ENCODE results near the gene TRABD2A. TPM values are rescaled to one million over a fixed set of nuclear protein-coding genes. Genes with fewer than 3 reads are reported as not detected.
A peak's percentile ranks its signal among the peaks of the same experiment; 100 is the strongest.

The TRABD2A gene
- total and polyA plus RNA-seq, 2 of the 13 experiments (the other 11 are each of a cell fraction or from before 2014, with no cell fraction given): 0.15 TPM; not detected in 1

DNA sequence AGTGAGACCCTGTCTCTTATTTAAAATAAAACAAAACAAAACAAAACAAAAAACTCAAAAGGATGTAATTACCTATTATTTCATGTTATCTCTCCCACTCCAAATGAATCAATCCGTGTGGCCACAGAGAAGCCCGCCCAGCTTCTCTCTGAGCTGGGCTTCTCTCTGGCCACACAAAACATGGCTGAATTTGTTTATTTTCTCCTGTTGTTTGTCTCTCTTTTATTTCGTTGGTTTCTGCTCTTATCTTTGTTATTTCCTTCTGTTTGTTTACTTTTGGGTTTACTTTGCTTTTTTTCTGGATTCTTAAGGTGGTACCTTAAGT is 1.5 kb upstream of the TRABD2A start:
- DNase-seq (ENCODE audit: low spot score) (no peak), FAIRE-seq (no peak), ATAC-seq (no peak)
- intact Hi-C loops (cut with micrococcal nuclease; ENCODE audit: unreplicated experiment): loop anchor here (1.0 kb wide), 4 partner anchors 42 to 387 kb away; no protein-coding TSS in a partner anchor
- no peaks in the 10 kb centered on the region for H3K36me3 ChIP-seq (replicated peaks in 1 of 2; ENCODE audit: control insufficient read depth in 1 of 2, insufficient read depth in 2 of 2, low read length in 2 of 2)
- no peak overlapping the region for H3K4me2 ChIP-seq (ENCODE audit: low read depth, low read length)
- ChIA-PET CTCF (ENCODE audit: low intra/inter-chr PET ratio, low total read pairs) (interaction anchor here (1.4 to 3.2 kb wide), 5 partner anchors 12 to 389 kb away, joined by 4 to 20 read pairs (median 7); no protein-coding TSS in a partner anchor), POLR2A (interaction anchor here (0.8 kb wide), 1 partner anchor 24 kb away, joined by 5 read pairs; no protein-coding TSS in a partner anchor)
- peaks cover 3% of the 10 kb centered on the region; the same call in 1 of the 2 replicates for H4K20me1 ChIP-seq (ENCODE audit: insufficient read depth, low read length)
- H3K27ac ChIP-seq (ENCODE audit: extremely low read length, insufficient read depth, low read length): no peak overlapping the region
- no peaks in the 10 kb centered on the region for H3K9me3 ChIP-seq (ENCODE audit: low read length)
- H3K4me3 ChIP-seq (replicated peaks in 1 of 3; ENCODE audit: insufficient read depth in 1 of 3, low read depth in 2 of 3, low read length in 3 of 3): no peak overlapping the region
- TF ChIP-seq, protein P1, sequence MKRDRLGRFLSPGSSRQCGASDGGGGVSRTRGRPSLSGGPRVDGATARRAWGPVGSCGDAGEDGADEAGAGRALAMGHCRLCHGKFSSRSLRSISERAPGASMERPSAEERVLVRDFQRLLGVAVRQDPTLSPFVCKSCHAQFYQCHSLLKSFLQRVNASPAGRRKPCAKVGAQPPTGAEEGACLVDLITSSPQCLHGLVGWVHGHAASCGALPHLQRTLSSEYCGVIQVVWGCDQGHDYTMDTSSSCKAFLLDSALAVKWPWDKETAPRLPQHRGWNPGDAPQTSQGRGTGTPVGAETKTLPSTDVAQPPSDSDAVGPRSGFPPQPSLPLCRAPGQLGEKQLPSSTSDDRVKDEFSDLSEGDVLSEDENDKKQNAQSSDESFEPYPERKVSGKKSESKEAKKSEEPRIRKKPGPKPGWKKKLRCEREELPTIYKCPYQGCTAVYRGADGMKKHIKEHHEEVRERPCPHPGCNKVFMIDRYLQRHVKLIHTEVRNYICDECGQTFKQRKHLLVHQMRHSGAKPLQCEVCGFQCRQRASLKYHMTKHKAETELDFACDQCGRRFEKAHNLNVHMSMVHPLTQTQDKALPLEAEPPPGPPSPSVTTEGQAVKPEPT (CRISPR knock-in tag; IDR thresholded peaks at IDR 0.05; ENCODE audit: low read depth): no peak
- TF ChIP-seq, protein P2, sequence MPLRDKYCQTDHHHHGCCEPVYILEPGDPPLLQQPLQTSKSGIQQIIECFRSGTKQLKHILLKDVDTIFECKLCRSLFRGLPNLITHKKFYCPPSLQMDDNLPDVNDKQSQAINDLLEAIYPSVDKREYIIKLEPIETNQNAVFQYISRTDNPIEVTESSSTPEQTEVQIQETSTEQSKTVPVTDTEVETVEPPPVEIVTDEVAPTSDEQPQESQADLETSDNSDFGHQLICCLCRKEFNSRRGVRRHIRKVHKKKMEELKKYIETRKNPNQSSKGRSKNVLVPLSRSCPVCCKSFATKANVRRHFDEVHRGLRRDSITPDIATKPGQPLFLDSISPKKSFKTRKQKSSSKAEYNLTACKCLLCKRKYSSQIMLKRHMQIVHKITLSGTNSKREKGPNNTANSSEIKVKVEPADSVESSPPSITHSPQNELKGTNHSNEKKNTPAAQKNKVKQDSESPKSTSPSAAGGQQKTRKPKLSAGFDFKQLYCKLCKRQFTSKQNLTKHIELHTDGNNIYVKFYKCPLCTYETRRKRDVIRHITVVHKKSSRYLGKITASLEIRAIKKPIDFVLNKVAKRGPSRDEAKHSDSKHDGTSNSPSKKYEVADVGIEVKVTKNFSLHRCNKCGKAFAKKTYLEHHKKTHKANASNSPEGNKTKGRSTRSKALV (CRISPR knock-in tag; IDR thresholded peaks at IDR 0.05): 0 out of 2 replicates have a peak, but pooled peaks have one; percentile 29
- TF ChIP-seq ZNF33B (CRISPR knock-in tag; IDR thresholded peaks at IDR 0.05) (0 out of 2 replicates have a peak, but pooled peaks have one; percentile 3), NFE2L2 (IDR thresholded peaks at IDR 0.05; ENCODE audit: low read length) (0 out of 2 replicates have a peak, but pooled peaks have one; percentile 1)
- in situ Hi-C loops (cut with HindIII; ENCODE audit: extremely low pct_ligation_motif_present, low pct_unique_long_range_greater_than_20kb): loop anchor here (5.0 to 10.0 kb wide), 2 partner anchors 248 to 395 kb away; no protein-coding TSS in a partner anchor
- 38% methylated on average over 3 of the region's 3 CpGs for WGBS (ENCODE audit: low lambda C conversion rate)
- no peak overlapping the region for H2AFZ ChIP-seq (ENCODE audit: low read length)
- H3K27me3 ChIP-seq (ENCODE audit: control insufficient read depth in 1 of 2, insufficient read depth in 2 of 2, low read length in 2 of 2): peaks cover 17 to 64% of the 10 kb centered on the region in 2 experiments
- no TSS peak for BruUV-seq (replicated peaks)
- H3K4me1 ChIP-seq (ENCODE audit: insufficient read depth, low read length): peaks cover 40% of the 10 kb centered on the region
- no peak overlapping the region for H3K9ac ChIP-seq (ENCODE audit: insufficient read depth, low read depth, low read length)
- H3K79me2 ChIP-seq (ENCODE audit: insufficient read depth, low read length): no peaks in the 10 kb centered on the region
